SK-N-SH (cell line): ENCODE data around the gene CA5B. TPM values are rescaled to one million over a fixed set of nuclear protein-coding genes. Genes with fewer than 3 reads are reported as not detected.

ENCODE experiments used
- CTCF ChIA-PET: fragments of 300-600, 350-600 bp; formaldehyde crosslinking; extraction: SDS; loops from one replicate; lab custom pipeline; 2021; lab: Yijun Ruan, JAX
- POLR2A ChIA-PET: fragments of 350-600 bp; sonication (Branson Sonifier 250); formaldehyde crosslinking; extraction: SDS; loops from one replicate; lab custom pipeline; 2020; ENCODE audit warnings: antibody characterized with exemption, inconsistent platforms; lab: Yijun Ruan, JAX
- DNase-seq: peaks from one replicate; pipeline ENCODE4 v3.0.0; 2012
- H2AFZ ChIP-seq: fragments of 200-600 bp; sonication (generic); 2 replicates; pipeline ENCODE4 v1.8.1; 2016; ENCODE audit warnings: antibody characterized with exemption, mild to moderate bottlenecking, low read depth
- H3F3A ChIP-seq: fragments of 200-600 bp; sonication (generic); replicated peaks from 2 replicates; pipeline ENCODE3; 2016; ENCODE audit warnings: antibody characterized with exemption, mild to moderate bottlenecking; ENCODE audit not compliant: insufficient read depth
- H3K27ac ChIP-seq, 2 experiments: fragments of 200-500 bp in 1 of 2; fragments of 200-600 bp in 1 of 2; sonication (Bioruptor generic) in 1 of 2; sonication (generic), shearing (Covaris generic) in 1 of 2; 2 replicates each; pipeline versions ENCODE4 v1.5.1 to v1.6.1; 2014 to 2016; ENCODE audit warnings: low read depth in 2 of 2, inconsistent platforms in 1 of 2, low read length in 1 of 2, mild to moderate bottlenecking in 1 of 2, mixed read lengths in 1 of 2
- H3K27me3 ChIP-seq: fragments of 200-600 bp; sonication (generic), shearing (Covaris generic); 2 replicates; pipeline ENCODE4 v1.6.1; 2016; ENCODE audit warnings: mixed run types; ENCODE audit not compliant: insufficient read depth
- H3K36me3 ChIP-seq, 2 experiments: fragments of 200-500 bp in 1 of 2; fragments of 200-600 bp in 1 of 2; sonication (Bioruptor generic) in 1 of 2; sonication (generic) in 1 of 2; replicated peaks in 1 of 2; 2 replicates each; pipeline versions ENCODE3 to v1.5.1; 2014 to 2016; ENCODE audit warnings: low read length in 1 of 2, mild to moderate bottlenecking in 1 of 2; ENCODE audit not compliant: insufficient read depth in 2 of 2, control insufficient read depth in 1 of 2
- H3K4me1 ChIP-seq, 2 experiments: fragments of 200-500 bp in 1 of 2; fragments of 200-600 bp in 1 of 2; sonication (Bioruptor generic) in 1 of 2; sonication (generic), shearing (Covaris generic) in 1 of 2; 2 replicates each; pipeline versions ENCODE4 v1.5.1 to v1.6.1; 2014 to 2016; ENCODE audit warnings: low read depth in 1 of 2, low read length in 1 of 2, mixed run types in 1 of 2; ENCODE audit not compliant: insufficient read depth in 2 of 2, control insufficient read depth in 1 of 2
- H3K4me2 ChIP-seq: fragments of 200-600 bp; sonication (generic), shearing (Covaris generic); 2 replicates; pipeline ENCODE4 v1.6.1; 2017; ENCODE audit warnings: mixed run types
- H3K4me3 ChIP-seq, 2 experiments: fragments of 200-500 bp in 1 of 2; fragments of 200-600 bp in 1 of 2; sonication (Bioruptor generic) in 1 of 2; sonication (generic), shearing (Covaris generic) in 1 of 2; 2 replicates each; pipeline versions ENCODE4 v1.5.1 to v1.8.1; 2014 to 2016; ENCODE audit warnings: low read depth in 2 of 2, inconsistent platforms in 1 of 2, low read length in 1 of 2, mild to moderate bottlenecking in 1 of 2, mixed read lengths in 1 of 2, moderate library complexity in 1 of 2
- H3K79me2 ChIP-seq: fragments of 200-600 bp; sonication (generic); 2 replicates; pipeline ENCODE4 v1.8.1; 2017; ENCODE audit warnings: mild to moderate bottlenecking; ENCODE audit not compliant: insufficient read depth
- H3K9ac ChIP-seq: fragments of 200-600 bp; sonication (generic); 2 replicates; pipeline ENCODE4 v1.6.1; 2017; ENCODE audit warnings: mixed run types
- H3K9me2 ChIP-seq: fragments of 200-600 bp; sonication (generic); 2 replicates; pipeline ENCODE4 v1.6.1; 2017; ENCODE audit warnings: mixed run types
- H3K9me3 ChIP-seq: fragments of 200-600 bp; sonication (generic); 2 replicates; pipeline ENCODE4 v1.6.1; 2017; ENCODE audit warnings: mixed run types, mild to moderate bottlenecking, moderate library complexity
- H4K20me1 ChIP-seq: fragments of 200-600 bp; sonication (generic); 2 replicates; pipeline ENCODE4 v1.6.1; 2017; ENCODE audit warnings: mild to moderate bottlenecking, mixed run types; ENCODE audit not compliant: insufficient read depth
- CHD2 ChIP-seq: fragments of 150-350 bp; IDR thresholded peaks from 2 replicates; pipeline ENCODE4 v1.6.1; 2018; ENCODE audit warnings: low read length; ENCODE audit not compliant: partially characterized antibody
- ELF1 ChIP-seq: IDR thresholded peaks from 2 replicates; pipeline ENCODE4 v1.4.0; 2012
- FOXM1 ChIP-seq: IDR thresholded peaks from 2 replicates; pipeline ENCODE4 v1.4.0; 2012; ENCODE audit warnings: low read depth, mild to moderate bottlenecking
- IRF3 ChIP-seq: fragments of 150-350 bp; IDR thresholded peaks from 2 replicates; pipeline ENCODE4 v1.6.1; 2016; ENCODE audit warnings: mild to moderate bottlenecking, low read depth, low read length
- JUND ChIP-seq: IDR thresholded peaks from 2 replicates; pipeline ENCODE4 v1.4.0; 2012
- MXI1 ChIP-seq: IDR thresholded peaks from 2 replicates; pipeline ENCODE4 v1.6.1; 2012; ENCODE audit warnings: mild to moderate bottlenecking, low read depth, low read length, improper control_type of control experiment
- NRF1 ChIP-seq: IDR thresholded peaks from 2 replicates; pipeline ENCODE4 v1.6.1; 2012; ENCODE audit warnings: low read depth, mild to moderate bottlenecking, low read length
- PBX3 ChIP-seq: IDR thresholded peaks from 2 replicates; pipeline ENCODE4; 2012
- POLR2AphosphoS5 ChIP-seq: IDR thresholded peaks from 2 replicates; pipeline ENCODE4 v1.6.1; 2012; ENCODE audit warnings: low read depth, low read length
- RAD21 ChIP-seq: IDR thresholded peaks from 2 replicates; pipeline ENCODE4 v1.6.1; 2012; ENCODE audit warnings: mild to moderate bottlenecking, low read length
- RFX5 ChIP-seq: IDR thresholded peaks from 2 replicates; pipeline ENCODE4 v1.6.1; 2012; ENCODE audit warnings: mild to moderate bottlenecking, improper control_type of control experiment, low read length
- SMC3 ChIP-seq: IDR thresholded peaks from 2 replicates; pipeline ENCODE4 v1.6.1; 2012; ENCODE audit warnings: low read depth, low read length, improper control_type of control experiment
- TAF1 ChIP-seq: IDR thresholded peaks from 2 replicates; pipeline ENCODE4 v1.6.1; 2012; ENCODE audit warnings: low read depth, mild to moderate bottlenecking, low read length, moderate library complexity, borderline replicate concordance
- TEAD4 ChIP-seq: IDR thresholded peaks from 2 replicates; pipeline ENCODE4 v1.4.0; 2012; ENCODE audit warnings: mild to moderate bottlenecking, borderline replicate concordance; ENCODE audit not compliant: insufficient read depth
- YY1 ChIP-seq: IDR thresholded peaks from 2 replicates; pipeline ENCODE4 v1.4.0; 2012; ENCODE audit warnings: low read depth, mild to moderate bottlenecking
- ZBTB33 ChIP-seq: IDR thresholded peaks from 2 replicates; pipeline ENCODE4 v1.4.0; 2012; ENCODE audit warnings: low read depth, borderline replicate concordance
- WGBS: methylation state at CpG from one replicate; pipeline ENCODE4 v1.1.6; 2017; ENCODE audit warnings: low lambda C conversion rate; 5-methylcytosine and 5-hydroxymethylcytosine counted together
- polyA plus RNA-seq, 3 experiments: library from polyadenylated mRNA; depleted of rRNA; stranded (reverse); fragments of >200 nt; gene quantifications; 2 replicates each; pipeline ENCODE4 v1.2.3, GENCODE V29; 2012
- TF ChIP-seq, protein P1 (sequence below): fragments of 200-600 bp; sonication (generic); IDR thresholded peaks from 2 replicates; pipeline ENCODE4 v1.6.1; 2017; ENCODE audit warnings: antibody characterized with exemption, mild to moderate bottlenecking, moderate library complexity
- TF ChIP-seq, protein P2 (sequence below): IDR thresholded peaks from 2 replicates; pipeline ENCODE4 v1.4.0; 2012; ENCODE audit warnings: low read depth, borderline replicate concordance
- TF ChIP-seq, protein P3 (sequence below): IDR thresholded peaks from 2 replicates; pipeline ENCODE4 v1.4.0; 2012; ENCODE audit warnings: low read depth

Gene CA5B
- polyA plus RNA-seq, 1 of the 3 experiments (the other 2 are of a cell fraction), result 4.4 TPM

DNA sequence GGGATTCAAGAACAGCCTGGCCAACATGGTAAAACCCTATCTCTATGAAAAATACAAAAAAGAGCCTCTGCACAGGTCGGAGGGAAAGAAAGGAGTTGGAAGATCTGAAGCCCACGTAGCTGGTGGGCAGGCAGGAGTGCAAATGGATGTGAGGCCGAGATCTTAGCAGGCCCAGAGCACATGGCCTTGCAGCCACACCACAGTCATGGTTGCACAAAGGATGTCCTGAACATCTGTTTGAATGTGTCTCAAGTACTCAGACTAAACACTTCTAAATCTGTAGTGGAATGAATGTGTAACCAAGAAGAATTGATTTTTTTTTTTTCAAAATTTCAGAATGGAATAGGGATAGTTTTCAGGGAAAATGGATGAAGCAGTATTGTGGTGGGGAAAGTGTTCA, 10.8 kb downstream of the CA5B start:
- TF ChIP-seq PBX3, result no peak
- no peak for TF ChIP-seq ZBTB33
- no peak for TF ChIP-seq NRF1
- no peak for TF ChIP-seq MXI1
- TF ChIP-seq, protein P1, sequence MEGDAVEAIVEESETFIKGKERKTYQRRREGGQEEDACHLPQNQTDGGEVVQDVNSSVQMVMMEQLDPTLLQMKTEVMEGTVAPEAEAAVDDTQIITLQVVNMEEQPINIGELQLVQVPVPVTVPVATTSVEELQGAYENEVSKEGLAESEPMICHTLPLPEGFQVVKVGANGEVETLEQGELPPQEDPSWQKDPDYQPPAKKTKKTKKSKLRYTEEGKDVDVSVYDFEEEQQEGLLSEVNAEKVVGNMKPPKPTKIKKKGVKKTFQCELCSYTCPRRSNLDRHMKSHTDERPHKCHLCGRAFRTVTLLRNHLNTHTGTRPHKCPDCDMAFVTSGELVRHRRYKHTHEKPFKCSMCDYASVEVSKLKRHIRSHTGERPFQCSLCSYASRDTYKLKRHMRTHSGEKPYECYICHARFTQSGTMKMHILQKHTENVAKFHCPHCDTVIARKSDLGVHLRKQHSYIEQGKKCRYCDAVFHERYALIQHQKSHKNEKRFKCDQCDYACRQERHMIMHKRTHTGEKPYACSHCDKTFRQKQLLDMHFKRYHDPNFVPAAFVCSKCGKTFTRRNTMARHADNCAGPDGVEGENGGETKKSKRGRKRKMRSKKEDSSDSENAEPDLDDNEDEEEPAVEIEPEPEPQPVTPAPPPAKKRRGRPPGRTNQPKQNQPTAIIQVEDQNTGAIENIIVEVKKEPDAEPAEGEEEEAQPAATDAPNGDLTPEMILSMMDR, result no peak
- no peak for TF ChIP-seq CHD2
- no peak for TF ChIP-seq RAD21
- no peak for TF ChIP-seq TAF1
- TF ChIP-seq, protein P2, sequence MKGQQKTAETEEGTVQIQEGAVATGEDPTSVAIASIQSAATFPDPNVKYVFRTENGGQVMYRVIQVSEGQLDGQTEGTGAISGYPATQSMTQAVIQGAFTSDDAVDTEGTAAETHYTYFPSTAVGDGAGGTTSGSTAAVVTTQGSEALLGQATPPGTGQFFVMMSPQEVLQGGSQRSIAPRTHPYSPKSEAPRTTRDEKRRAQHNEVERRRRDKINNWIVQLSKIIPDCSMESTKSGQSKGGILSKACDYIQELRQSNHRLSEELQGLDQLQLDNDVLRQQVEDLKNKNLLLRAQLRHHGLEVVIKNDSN, result no peak
- TF ChIP-seq RFX5, result no peak
- no peak for TF ChIP-seq FOXM1
- TF ChIP-seq TEAD4, result no peak
- TF ChIP-seq SMC3, result no peak
- no peak for TF ChIP-seq POLR2AphosphoS5
- TF ChIP-seq ELF1, result no peak
- TF ChIP-seq IRF3, result no peak
- TF ChIP-seq, protein P3, sequence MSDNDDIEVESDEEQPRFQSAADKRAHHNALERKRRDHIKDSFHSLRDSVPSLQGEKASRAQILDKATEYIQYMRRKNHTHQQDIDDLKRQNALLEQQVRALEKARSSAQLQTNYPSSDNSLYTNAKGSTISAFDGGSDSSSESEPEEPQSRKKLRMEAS, result no peak
- TF ChIP-seq YY1, result no peak
- TF ChIP-seq JUND, result no peak
- H3K79me2 ChIP-seq, result no peaks in the 10 kb centered on the region
- ChIA-PET POLR2A (no interaction called here), CTCF (interaction anchor here (1.6 kb wide), 1 partner anchor 36 kb away, joined by 3 read pairs; no protein-coding TSS in a partner anchor)
- H3K4me1 ChIP-seq, result no peaks in the 10 kb centered on the region; a peak in 2 of 4 replicates
- H3K4me2 ChIP-seq, result no peak overlapping the region
- H3K27me3 ChIP-seq, result no peaks in the 10 kb centered on the region
- no peaks in the 10 kb centered on the region for H3F3A ChIP-seq
- peaks cover 3 to 6% of the 10 kb centered on the region in 2 experiments for H3K36me3 ChIP-seq
- no peak overlapping the region for H3K4me3 ChIP-seq
- DNase-seq, result no peak
- no peaks in the 10 kb centered on the region for H3K9me2 ChIP-seq
- H2AFZ ChIP-seq, result no peak overlapping the region
- H3K27ac ChIP-seq, result no peak overlapping the region
- H4K20me1 ChIP-seq, result no peaks in the 10 kb centered on the region
- no peak overlapping the region for H3K9ac ChIP-seq
- 94% methylated on average over 3 of the region's 3 CpGs for WGBS
- H3K9me3 ChIP-seq, result no peaks in the 10 kb centered on the region
